B cell (primary cell): ENCODE results near the gene SLC20A1. TPM values are rescaled to one million over a fixed set of nuclear protein-coding genes. Genes with fewer than 3 reads are reported as not detected.

Experiments
- ATAC-seq: fragments of 200-7000 bp; cut with Tn5 transposase; one replicate; pipeline ENCODE4 v1.10.0; 2021; ENCODE audit warnings: low read depth, mild to moderate bottlenecking, moderate number of reproducible peaks, moderate library complexity
- CTCF ChIA-PET: fragments of 350-600 bp; sonication (Branson Sonifier 250); formaldehyde crosslinking; loops from one replicate; lab custom pipeline; 2021; ENCODE audit warnings: antibody characterized with exemption, inconsistent platforms; lab: Charles Lee
- POLR2A ChIA-PET: fragments of 350-600 bp; sonication (Branson Sonifier 250); formaldehyde crosslinking; loops from one replicate; lab custom pipeline; 2021; ENCODE audit warnings: antibody characterized with exemption; lab: Charles Lee
- DNase-seq: peaks from one replicate; pipeline ENCODE4 v3.0.0; 2013
- H2AFZ ChIP-seq: 2 replicates; pipeline ENCODE4 v1.6.1; 2012; ENCODE audit warnings: mild to moderate bottlenecking, low read depth, low read length; ENCODE audit not compliant: insufficient read depth, poor library complexity, severe bottlenecking
- H3K27ac ChIP-seq, 2 donors: 1 replicate in 1 of 2; 2 replicates in 1 of 2; pipeline ENCODE4 v1.5.1; 2012 to 2013; ENCODE audit warnings: low read length in 2 of 2, mild to moderate bottlenecking in 2 of 2, moderate library complexity in 1 of 2
- H3K27me3 ChIP-seq, 4 experiments: fragments of 200-600 bp in 1 of 4; sonication (generic) in 1 of 4; replicated peaks in 1 of 4; 1 replicate in 2 of 4; 2 replicates in 2 of 4; pipeline versions ENCODE4 v1.6.1 to v1.7.0; 2013 to 2016; ENCODE audit warnings: low read length in 3 of 4, mild to moderate bottlenecking in 2 of 4, mixed read lengths in 1 of 4, moderate library complexity in 1 of 4; ENCODE audit not compliant: insufficient read depth in 4 of 4, control insufficient read depth in 3 of 4; ENCODE audit errors: control extremely low read depth in 1 of 4
- H3K36me3 ChIP-seq, 2 experiments: replicated peaks in 1 of 2; 1 replicate in 1 of 2; 2 replicates in 1 of 2; pipeline versions ENCODE4 v1.6.1 to v1.7.1; 2013; ENCODE audit warnings: low read length in 1 of 2; ENCODE audit not compliant: insufficient read depth in 2 of 2, control insufficient read depth in 1 of 2; ENCODE audit errors: control extremely low read depth in 1 of 2, extremely low read depth in 1 of 2
- H3K4me1 ChIP-seq, 2 donors: fragments of 200-600 bp in 1 of 2; sonication (generic) in 1 of 2; 1 replicate in 1 of 2; 2 replicates in 1 of 2; pipeline versions ENCODE4 v1.5.1 to v1.6.1; 2013 to 2017; ENCODE audit warnings: low read length in 2 of 2; ENCODE audit not compliant: control insufficient read depth in 2 of 2, insufficient read depth in 2 of 2
- H3K4me2 ChIP-seq: replicated peaks from 2 replicates; pipeline ENCODE3; 2012; ENCODE audit warnings: mild to moderate bottlenecking, low read depth, low read length; ENCODE audit not compliant: poor library complexity, severe bottlenecking
- H3K4me3 ChIP-seq, 5 experiments: fragments of 200-600 bp in 1 of 5; sonication (generic) in 1 of 5; 1 replicate in 3 of 5; 2 replicates in 2 of 5; pipeline versions ENCODE4 v1.5.1 to v1.7.0; 2011 to 2016; ENCODE audit warnings: low read length in 4 of 5, mild to moderate bottlenecking in 4 of 5, low read depth in 2 of 5, control low read depth in 1 of 5, moderate library complexity in 1 of 5; ENCODE audit not compliant: insufficient read depth in 1 of 5; ENCODE audit errors: control extremely low read depth in 1 of 5, extremely low read depth in 1 of 5
- H3K79me2 ChIP-seq: fragments of 200-600 bp; sonication (generic); one replicate; pipeline ENCODE4 v1.6.0; 2016; ENCODE audit warnings: low read length; ENCODE audit not compliant: control insufficient read depth, insufficient read depth
- H3K9ac ChIP-seq: fragments of 200-600 bp; sonication (generic); 2 replicates; pipeline ENCODE4 v1.6.1; 2017; ENCODE audit warnings: mild to moderate bottlenecking, low read length, moderate library complexity
- H3K9me3 ChIP-seq, 3 donors: one replicate each; pipeline versions ENCODE4 v1.6.1 to v1.7.1; 2013; ENCODE audit warnings: low read length in 2 of 3; ENCODE audit not compliant: control insufficient read depth in 2 of 3, insufficient read depth in 1 of 3; ENCODE audit errors: control extremely low read depth in 1 of 3
- H4K20me1 ChIP-seq: 2 replicates; pipeline ENCODE4 v1.6.0; 2012; ENCODE audit warnings: mild to moderate bottlenecking, low read length; ENCODE audit not compliant: insufficient read depth, control insufficient read depth, poor library complexity, severe bottlenecking
- H3K27ac Mint-ChIP-seq: one replicate; pipeline ENCODE4 v1.8.0; 2021; ENCODE audit warnings: mixed read lengths
- H3K27me3 Mint-ChIP-seq: one replicate; pipeline ENCODE4 v1.8.0; 2021; ENCODE audit warnings: mixed read lengths
- H3K4me1 Mint-ChIP-seq: one replicate; pipeline ENCODE4 v1.8.0; 2021; ENCODE audit warnings: mixed read lengths
- H3K4me3 Mint-ChIP-seq: one replicate; pipeline ENCODE4 v1.8.0; 2021; ENCODE audit warnings: mixed read lengths
- H3K9me3 Mint-ChIP-seq: one replicate; pipeline ENCODE4 v1.8.0; 2022; ENCODE audit warnings: mixed read lengths; ENCODE audit not compliant: insufficient read depth
- EZH2 ChIP-seq: IDR thresholded peaks from 2 replicates; pipeline ENCODE4 v1.6.1; 2012; ENCODE audit warnings: borderline replicate concordance, low read depth, mild to moderate bottlenecking, moderate library complexity, low read length; ENCODE audit not compliant: insufficient read depth, poor library complexity, severe bottlenecking
- WGBS: methylation state at CpG from one replicate; pipeline ENCODE4 v1.1.5; 2013; ENCODE audit warnings: missing lambda C conversion rate; ENCODE audit not compliant: insufficient coverage; 5-methylcytosine and 5-hydroxymethylcytosine counted together
- intact Hi-C: fragments of 100-400 bp; cut with micrococcal nuclease; formaldehyde crosslinking; loops from one replicate; pipeline ENCODE4 v1.10.0; 2022
- polyA plus RNA-seq: library from polyadenylated mRNA; depleted of rRNA; stranded (reverse); fragments of >200 nt; gene quantifications from 2 replicates; pipeline ENCODE4 v1.2.3, GENCODE V29; 2012
- total RNA-seq, 2 donors: library from RNA; stranded (reverse); fragments of 120-200 nt in 1 of 2; gene quantifications; 1 replicate in 1 of 2; 2 replicates in 1 of 2; pipeline versions ENCODE4 v1.2.3 to v1.2.4, GENCODE V29; 2013 to 2022
- TF ChIP-seq, protein P1 (sequence below): fragments of 200-600 bp; IDR thresholded peaks from one replicate; pipeline ENCODE4 v1.8.0; 2022; ENCODE audit warnings: antibody characterized with exemption, mild to moderate bottlenecking

Gene SLC20A1
- total and polyA plus RNA-seq, 2 donors (not counting 1 experiment from before 2014, with no cell fraction given) = 16.1 to 54.9 TPM

GRCh38 chr2:112693596-112693995 lies 47.9 kb downstream of the SLC20A1 start:
- 87% methylated on average over 2 of the region's 9 CpGs for WGBS
- H2AFZ ChIP-seq = no peak overlapping the region
- no peak overlapping the region for H3K4me3 ChIP-seq
- H3K36me3 ChIP-seq = no peaks in the 10 kb centered on the region
- TF ChIP-seq, protein P1, sequence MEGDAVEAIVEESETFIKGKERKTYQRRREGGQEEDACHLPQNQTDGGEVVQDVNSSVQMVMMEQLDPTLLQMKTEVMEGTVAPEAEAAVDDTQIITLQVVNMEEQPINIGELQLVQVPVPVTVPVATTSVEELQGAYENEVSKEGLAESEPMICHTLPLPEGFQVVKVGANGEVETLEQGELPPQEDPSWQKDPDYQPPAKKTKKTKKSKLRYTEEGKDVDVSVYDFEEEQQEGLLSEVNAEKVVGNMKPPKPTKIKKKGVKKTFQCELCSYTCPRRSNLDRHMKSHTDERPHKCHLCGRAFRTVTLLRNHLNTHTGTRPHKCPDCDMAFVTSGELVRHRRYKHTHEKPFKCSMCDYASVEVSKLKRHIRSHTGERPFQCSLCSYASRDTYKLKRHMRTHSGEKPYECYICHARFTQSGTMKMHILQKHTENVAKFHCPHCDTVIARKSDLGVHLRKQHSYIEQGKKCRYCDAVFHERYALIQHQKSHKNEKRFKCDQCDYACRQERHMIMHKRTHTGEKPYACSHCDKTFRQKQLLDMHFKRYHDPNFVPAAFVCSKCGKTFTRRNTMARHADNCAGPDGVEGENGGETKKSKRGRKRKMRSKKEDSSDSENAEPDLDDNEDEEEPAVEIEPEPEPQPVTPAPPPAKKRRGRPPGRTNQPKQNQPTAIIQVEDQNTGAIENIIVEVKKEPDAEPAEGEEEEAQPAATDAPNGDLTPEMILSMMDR = no peak
- no peak overlapping the region for H3K27ac ChIP-seq
- H3K4me1 ChIP-seq = peaks cover 0 to 23% of the 10 kb centered on the region in 2 donors
- no peaks in the 10 kb centered on the region for H3K27me3 ChIP-seq
- Mint-ChIP-seq H3K27ac (no peak overlapping the region), H3K4me3 (no peak overlapping the region), H3K4me1 (peaks cover 17% of the 10 kb centered on the region), H3K9me3 (no peaks in the 10 kb centered on the region), H3K27me3 (no peaks in the 10 kb centered on the region)
- intact Hi-C loops = loop anchor here (5.0 kb wide), 1 partner anchor 34 kb away; no protein-coding TSS in a partner anchor
- no peaks in the 10 kb centered on the region for H3K9me3 ChIP-seq
- H4K20me1 ChIP-seq = no peaks in the 10 kb centered on the region
- no peak for ATAC-seq
- no peak overlapping the region for H3K9ac ChIP-seq
- DNase-seq = no peak
- no peaks in the 10 kb centered on the region for H3K79me2 ChIP-seq
- H3K4me2 ChIP-seq = no peak overlapping the region
- ChIA-PET POLR2A (no interaction called here), CTCF (interaction anchor here (1.3 to 7.6 kb wide), 3 partner anchors 14 to 93 kb away, joined by 3 to 114 read pairs (median 7); no protein-coding TSS in a partner anchor)

GRCh38 chr2:112694182-112694581 lies 48.4 kb downstream of the SLC20A1 start:
- DNase-seq (no peak), ATAC-seq (no peak)
- Mint-ChIP-seq H3K4me3 (no peak overlapping the region), H3K4me1 (peaks cover 23% of the 10 kb centered on the region), H3K27me3 (no peaks in the 10 kb centered on the region), H3K27ac (no peak overlapping the region), H3K9me3 (no peaks in the 10 kb centered on the region)
- no peaks in the 10 kb centered on the region for H3K79me2 ChIP-seq
- no peaks in the 10 kb centered on the region for H3K36me3 ChIP-seq
- H3K27me3 ChIP-seq = no peaks in the 10 kb centered on the region
- intact Hi-C loops = loop anchor here (5.0 kb wide), 1 partner anchor 33 kb away; no protein-coding TSS in a partner anchor
- TF ChIP-seq, protein P1 = no peak
- no peak for TF ChIP-seq EZH2
- no peak overlapping the region for H2AFZ ChIP-seq
- H3K9ac ChIP-seq = no peak overlapping the region
- 100% methylated on average over 9 of the region's 12 CpGs for WGBS
- ChIA-PET POLR2A (no interaction called here), CTCF (interaction anchor here (0.7 to 7.6 kb wide), 2 partner anchors 13 to 66 kb away, joined by 3 to 114 read pairs; no protein-coding TSS in a partner anchor)
- no peaks in the 10 kb centered on the region for H4K20me1 ChIP-seq
- H3K9me3 ChIP-seq = no peaks in the 10 kb centered on the region
- no peak overlapping the region for H3K27ac ChIP-seq
- peaks cover 4 to 27% of the 10 kb centered on the region in 2 donors for H3K4me1 ChIP-seq
- no peak overlapping the region for H3K4me2 ChIP-seq
- no peak overlapping the region for H3K4me3 ChIP-seq
